Measurements from ENCODE around the gene PIK3CD. TPM values are rescaled to one million over a fixed set of nuclear protein-coding genes. Genes with fewer than 3 reads are reported as not detected.

The PIK3CD gene
- total RNA-seq, 1 experiment from 2014 or later = 0.77 TPM

DNA sequence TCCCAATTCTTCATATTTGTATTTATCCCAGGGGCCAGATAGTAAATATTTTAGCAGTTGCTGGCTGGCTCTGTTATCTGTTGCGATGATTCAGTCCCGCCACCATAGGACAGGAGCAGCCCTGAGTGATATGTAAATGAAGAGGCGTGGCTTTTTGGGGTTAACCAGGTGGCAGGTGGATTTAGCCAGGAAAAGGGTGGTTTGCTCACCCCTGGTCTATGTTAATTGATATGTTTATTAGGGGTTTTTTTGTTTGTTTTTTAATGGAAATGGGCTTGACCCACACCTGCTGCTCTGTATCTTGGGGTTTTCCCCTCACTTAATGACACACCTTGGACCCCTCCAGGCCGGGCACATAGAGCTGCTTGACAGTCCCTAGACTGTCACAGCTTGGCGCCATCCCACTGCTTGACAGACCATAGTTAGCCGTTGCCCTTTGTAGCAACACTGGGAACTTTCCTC lies 62.8 kb downstream of the PIK3CD start:
- no peaks in the 10 kb centered on the region for H3K27me3 Mint-ChIP-seq (ENCODE audit: insufficient read depth, unreplicated experiment)
- H3K27ac Mint-ChIP-seq (ENCODE audit: unreplicated experiment) = no peak overlapping the region
- Histone ChIP-seq H3K36me3 (ENCODE audit: control insufficient read depth, insufficient read depth, low read length) (no peaks in the 10 kb centered on the region), H3K4me1 (no peaks in the 10 kb centered on the region), H3K9me3 (no peaks in the 10 kb centered on the region), H3K27me3 (replicated peaks; ENCODE audit: control insufficient read depth, insufficient read depth, low read length) (no peaks in the 10 kb centered on the region), H3K4me3 (ENCODE audit: low read depth, low read length) (no peak overlapping the region)
- POLR2A ChIA-PET = no interaction called here
- intact Hi-C loops (cut with micrococcal nuclease; ENCODE audit: unreplicated experiment) = no loop called here
- H3K4me1 Mint-ChIP-seq (ENCODE audit: low read depth, unreplicated experiment) = no peaks in the 10 kb centered on the region
- TF ChIP-seq, protein P1, sequence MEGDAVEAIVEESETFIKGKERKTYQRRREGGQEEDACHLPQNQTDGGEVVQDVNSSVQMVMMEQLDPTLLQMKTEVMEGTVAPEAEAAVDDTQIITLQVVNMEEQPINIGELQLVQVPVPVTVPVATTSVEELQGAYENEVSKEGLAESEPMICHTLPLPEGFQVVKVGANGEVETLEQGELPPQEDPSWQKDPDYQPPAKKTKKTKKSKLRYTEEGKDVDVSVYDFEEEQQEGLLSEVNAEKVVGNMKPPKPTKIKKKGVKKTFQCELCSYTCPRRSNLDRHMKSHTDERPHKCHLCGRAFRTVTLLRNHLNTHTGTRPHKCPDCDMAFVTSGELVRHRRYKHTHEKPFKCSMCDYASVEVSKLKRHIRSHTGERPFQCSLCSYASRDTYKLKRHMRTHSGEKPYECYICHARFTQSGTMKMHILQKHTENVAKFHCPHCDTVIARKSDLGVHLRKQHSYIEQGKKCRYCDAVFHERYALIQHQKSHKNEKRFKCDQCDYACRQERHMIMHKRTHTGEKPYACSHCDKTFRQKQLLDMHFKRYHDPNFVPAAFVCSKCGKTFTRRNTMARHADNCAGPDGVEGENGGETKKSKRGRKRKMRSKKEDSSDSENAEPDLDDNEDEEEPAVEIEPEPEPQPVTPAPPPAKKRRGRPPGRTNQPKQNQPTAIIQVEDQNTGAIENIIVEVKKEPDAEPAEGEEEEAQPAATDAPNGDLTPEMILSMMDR (IDR thresholded peaks at IDR 0.05; ENCODE audit: insufficient read depth in 1 of 2, low read depth in 1 of 2, low read length in 1 of 2, severe bottlenecking in 1 of 2, unreplicated experiment in 1 of 2) = no peak
- no peaks in the 10 kb centered on the region for H3K9me3 Mint-ChIP-seq (ENCODE audit: unreplicated experiment)
- no peak overlapping the region for H3K4me3 Mint-ChIP-seq (ENCODE audit: unreplicated experiment)
- CTCF ChIA-PET = no interaction called here
- no peak for DNase-seq
- no peaks in the 10 kb centered on the region for H3K36me3 Mint-ChIP-seq (ENCODE audit: insufficient read depth, unreplicated experiment)
- BruUV-seq (replicated peaks) = no TSS peak

DNA sequence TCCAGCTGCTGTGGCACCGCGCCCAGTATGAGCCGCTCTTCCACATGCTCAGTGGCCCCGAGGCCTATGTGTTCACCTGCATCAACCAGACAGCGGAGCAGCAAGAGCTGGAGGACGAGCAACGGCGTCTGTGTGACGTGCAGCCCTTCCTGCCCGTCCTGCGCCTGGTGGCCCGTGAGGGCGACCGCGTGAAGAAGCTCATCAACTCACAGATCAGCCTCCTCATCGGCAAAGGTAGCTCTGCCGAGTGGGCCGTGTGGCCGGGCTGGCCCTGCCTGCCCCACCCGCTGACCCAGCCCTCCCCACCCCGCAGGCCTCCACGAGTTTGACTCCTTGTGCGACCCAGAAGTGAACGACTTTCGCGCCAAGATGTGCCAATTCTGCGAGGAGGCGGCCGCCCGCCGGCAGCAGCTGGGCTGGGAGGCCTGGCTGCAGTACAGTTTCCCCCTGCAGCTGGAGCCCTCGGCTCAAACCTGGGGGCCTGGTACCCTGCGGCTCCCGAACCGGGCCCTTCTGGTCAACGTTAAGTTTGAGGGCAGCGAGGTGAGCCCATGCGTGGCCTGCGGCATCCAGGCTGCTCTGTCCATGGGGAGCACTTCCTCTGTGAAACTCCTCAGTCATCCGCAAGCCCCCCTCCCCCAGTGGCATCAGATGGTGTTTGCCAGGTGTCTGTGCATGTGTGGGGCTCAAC lies 64.2 kb downstream of the PIK3CD start:
- Histone ChIP-seq H3K27me3 (replicated peaks; ENCODE audit: control insufficient read depth, insufficient read depth, low read length) (no peaks in the 10 kb centered on the region), H3K9me3 (no peaks in the 10 kb centered on the region), H3K36me3 (ENCODE audit: control insufficient read depth, insufficient read depth, low read length) (no peaks in the 10 kb centered on the region), H3K4me1 (no peaks in the 10 kb centered on the region), H3K4me3 (ENCODE audit: low read depth, low read length) (no peak overlapping the region)
- Mint-ChIP-seq H3K4me3 (ENCODE audit: unreplicated experiment) (no peak overlapping the region), H3K27ac (ENCODE audit: unreplicated experiment) (no peak overlapping the region), H3K27me3 (ENCODE audit: insufficient read depth, unreplicated experiment) (no peaks in the 10 kb centered on the region), H3K36me3 (ENCODE audit: insufficient read depth, unreplicated experiment) (no peaks in the 10 kb centered on the region), H3K9me3 (ENCODE audit: unreplicated experiment) (no peaks in the 10 kb centered on the region), H3K4me1 (ENCODE audit: low read depth, unreplicated experiment) (no peaks in the 10 kb centered on the region)
- no peak for DNase-seq
- intact Hi-C loops (cut with micrococcal nuclease; ENCODE audit: unreplicated experiment) = no loop called here
- TF ChIP-seq, protein P1 (IDR thresholded peaks at IDR 0.05; ENCODE audit: insufficient read depth in 1 of 2, low read depth in 1 of 2, low read length in 1 of 2, severe bottlenecking in 1 of 2, unreplicated experiment in 1 of 2) = no peak
- ChIA-PET CTCF (no interaction called here), POLR2A (no interaction called here)
- BruUV-seq (replicated peaks) = no TSS peak

DNA sequence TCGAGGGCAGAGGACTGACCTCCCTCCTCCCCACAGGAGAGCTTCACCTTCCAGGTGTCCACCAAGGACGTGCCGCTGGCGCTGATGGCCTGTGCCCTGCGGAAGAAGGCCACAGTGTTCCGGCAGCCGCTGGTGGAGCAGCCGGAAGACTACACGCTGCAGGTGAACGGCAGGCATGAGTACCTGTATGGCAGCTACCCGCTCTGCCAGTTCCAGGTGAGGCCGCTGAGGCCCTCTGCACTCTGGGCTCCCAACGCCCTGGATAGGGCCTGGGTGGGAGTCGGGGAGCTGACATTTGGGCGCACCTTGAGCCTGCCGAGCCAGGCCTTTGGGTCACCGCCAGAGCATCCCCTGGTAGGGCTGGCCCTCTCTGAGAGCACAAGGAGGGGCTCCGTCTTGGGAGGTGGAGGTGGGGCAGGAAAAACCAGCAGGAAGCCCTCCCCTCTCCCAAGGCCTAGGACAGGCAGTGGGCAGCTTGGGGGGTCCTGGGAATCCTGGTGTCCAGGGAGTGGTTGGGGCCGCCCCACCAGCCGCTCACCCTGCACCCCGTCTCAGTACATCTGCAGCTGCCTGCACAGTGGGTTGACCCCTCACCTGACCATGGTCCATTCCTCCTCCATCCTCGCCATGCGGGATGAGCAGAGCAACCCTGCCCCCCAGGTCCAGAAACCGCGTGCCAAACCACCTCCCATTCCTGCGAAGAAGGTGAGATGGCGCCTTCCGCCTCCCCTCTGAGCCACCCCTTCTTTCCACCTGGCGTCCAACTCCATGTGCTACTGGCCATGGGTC lies 65.1 kb downstream of the PIK3CD start:
- H3K4me1 Mint-ChIP-seq (ENCODE audit: low read depth, unreplicated experiment) = no peaks in the 10 kb centered on the region
- H3K9me3 Mint-ChIP-seq (ENCODE audit: unreplicated experiment) = no peaks in the 10 kb centered on the region
- no peak for DNase-seq
- H3K4me3 Mint-ChIP-seq (ENCODE audit: unreplicated experiment) = no peak overlapping the region
- H3K36me3 Mint-ChIP-seq (ENCODE audit: insufficient read depth, unreplicated experiment) = no peaks in the 10 kb centered on the region
- no peaks in the 10 kb centered on the region for H3K27me3 ChIP-seq (replicated peaks; ENCODE audit: control insufficient read depth, insufficient read depth, low read length)
- no peaks in the 10 kb centered on the region for H3K27me3 Mint-ChIP-seq (ENCODE audit: insufficient read depth, unreplicated experiment)
- no peak overlapping the region for H3K27ac Mint-ChIP-seq (ENCODE audit: unreplicated experiment)
- H3K4me1 ChIP-seq = no peaks in the 10 kb centered on the region
- ChIA-PET POLR2A (no interaction called here), CTCF (no interaction called here)
- no peak overlapping the region for H3K4me3 ChIP-seq (ENCODE audit: low read depth, low read length)
- H3K9me3 ChIP-seq = no peaks in the 10 kb centered on the region
- BruUV-seq (replicated peaks) = no TSS peak
- no peaks in the 10 kb centered on the region for H3K36me3 ChIP-seq (ENCODE audit: control insufficient read depth, insufficient read depth, low read length)
- intact Hi-C loops (cut with micrococcal nuclease; ENCODE audit: unreplicated experiment) = no loop called here
- TF ChIP-seq, protein P1 (IDR thresholded peaks at IDR 0.05; ENCODE audit: insufficient read depth in 1 of 2, low read depth in 1 of 2, low read length in 1 of 2, severe bottlenecking in 1 of 2, unreplicated experiment in 1 of 2) = no peak
